ENCODE data around the gene CPEB3.

- TF ChIP-seq GABPA (IDR thresholded peaks at IDR 0.05; ENCODE audit: low read depth) = no peak
- TF ChIP-seq, protein P1, sequence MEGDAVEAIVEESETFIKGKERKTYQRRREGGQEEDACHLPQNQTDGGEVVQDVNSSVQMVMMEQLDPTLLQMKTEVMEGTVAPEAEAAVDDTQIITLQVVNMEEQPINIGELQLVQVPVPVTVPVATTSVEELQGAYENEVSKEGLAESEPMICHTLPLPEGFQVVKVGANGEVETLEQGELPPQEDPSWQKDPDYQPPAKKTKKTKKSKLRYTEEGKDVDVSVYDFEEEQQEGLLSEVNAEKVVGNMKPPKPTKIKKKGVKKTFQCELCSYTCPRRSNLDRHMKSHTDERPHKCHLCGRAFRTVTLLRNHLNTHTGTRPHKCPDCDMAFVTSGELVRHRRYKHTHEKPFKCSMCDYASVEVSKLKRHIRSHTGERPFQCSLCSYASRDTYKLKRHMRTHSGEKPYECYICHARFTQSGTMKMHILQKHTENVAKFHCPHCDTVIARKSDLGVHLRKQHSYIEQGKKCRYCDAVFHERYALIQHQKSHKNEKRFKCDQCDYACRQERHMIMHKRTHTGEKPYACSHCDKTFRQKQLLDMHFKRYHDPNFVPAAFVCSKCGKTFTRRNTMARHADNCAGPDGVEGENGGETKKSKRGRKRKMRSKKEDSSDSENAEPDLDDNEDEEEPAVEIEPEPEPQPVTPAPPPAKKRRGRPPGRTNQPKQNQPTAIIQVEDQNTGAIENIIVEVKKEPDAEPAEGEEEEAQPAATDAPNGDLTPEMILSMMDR (IDR thresholded peaks at IDR 0.05; ENCODE audit: insufficient read depth, low read length) = no peak
Observed at GRCh38 chr10:92005978-92006377, 284.9 kb downstream of the CPEB3 start.
